Endothelial cell of umbilical vein (primary cell): Measurements from ENCODE around the gene SYTL2. TPM values are rescaled to one million over a fixed set of nuclear protein-coding genes. Genes with fewer than 3 reads are reported as not detected.

ENCODE experiments used
- BruUV-seq: library from RNA; stranded (reverse); fragments of 400-500 nt; replicated peaks from 2 replicates; lab custom pipeline; 2021; lab: Mats Ljungman, UMichigan
- CTCF ChIA-PET: fragments of 300-600, 350-600 bp; sonication (Branson Sonifier 250); formaldehyde crosslinking; loops from one replicate; lab custom pipeline; 2021; ENCODE audit warnings: antibody characterized with exemption, inconsistent platforms; lab: Charles Lee
- POLR2A ChIA-PET: fragments of 300-600, 350-600 bp; sonication (Branson Sonifier 250); formaldehyde crosslinking; loops from one replicate; lab custom pipeline; 2021; ENCODE audit warnings: antibody characterized with exemption, inconsistent platforms; lab: Charles Lee
- DNase-seq: peaks from one replicate; pipeline ENCODE4 v3.0.0-alpha.2; 2011; ENCODE audit warnings: low read depth, low spot score
- FAIRE-seq: peaks from 2 replicates; lab custom pipeline; 2011; peaks lifted over from hg19 to GRCh38; lab: Jason Lieb, UNC
- H2AFZ ChIP-seq: 2 replicates; pipeline ENCODE4 v1.6.0; 2012; ENCODE audit warnings: low read depth, low read length, control low read depth, inconsistent platforms
- H3K27ac ChIP-seq: 2 replicates; pipeline ENCODE4 v1.5.1; 2011; ENCODE audit warnings: low read depth, mild to moderate bottlenecking, control low read depth, low read length, moderate library complexity; ENCODE audit not compliant: insufficient read depth
- H3K27me3 ChIP-seq, 2 experiments: 2 replicates each; pipeline versions ENCODE4 v1.6.0 to v1.6.1; 2011; ENCODE audit warnings: low read length in 2 of 2, mixed read lengths in 1 of 2; ENCODE audit not compliant: control insufficient read depth in 2 of 2, insufficient read depth in 2 of 2
- H3K36me3 ChIP-seq, 2 experiments: 2 replicates in 1 of 2; 3 replicates in 1 of 2; pipeline ENCODE4 v1.5.1; 2011; ENCODE audit warnings: low read length in 2 of 2, mild to moderate bottlenecking in 1 of 2, moderate library complexity in 1 of 2; ENCODE audit not compliant: control insufficient read depth in 2 of 2, insufficient read depth in 2 of 2; ENCODE audit errors: extremely low read depth in 1 of 2
- H3K4me1 ChIP-seq: 3 replicates; pipeline ENCODE4 v1.5.1; 2011; ENCODE audit warnings: mild to moderate bottlenecking, low read length; ENCODE audit not compliant: control insufficient read depth, insufficient read depth; ENCODE audit errors: extremely low read depth
- H3K4me2 ChIP-seq: 2 replicates; pipeline ENCODE4 v1.6.1; 2011; ENCODE audit warnings: low read length, control low read depth, mixed read lengths; ENCODE audit not compliant: insufficient read depth
- H3K4me3 ChIP-seq, 3 experiments: fragments of 200-600 bp in 1 of 3; sonication (generic), shearing (Covaris generic) in 1 of 3; replicated peaks in 1 of 3; 2 replicates each; pipeline ENCODE4 v1.5.1; 2011 to 2016; ENCODE audit warnings: control low read depth in 3 of 3, low read length in 3 of 3, mild to moderate bottlenecking in 2 of 3, inconsistent platforms in 1 of 3, low read depth in 1 of 3, moderate library complexity in 1 of 3; ENCODE audit not compliant: insufficient read depth in 1 of 3
- H3K79me2 ChIP-seq: 2 replicates; pipeline ENCODE4 v1.6.0; 2012; ENCODE audit warnings: low read length, inconsistent platforms; ENCODE audit not compliant: control insufficient read depth, insufficient read depth
- H3K9ac ChIP-seq: replicated peaks from 2 replicates; pipeline ENCODE3; 2011; ENCODE audit warnings: low read length, control low read depth; ENCODE audit not compliant: insufficient read depth; ENCODE audit errors: extremely low read depth
- H3K9me1 ChIP-seq: replicated peaks from 3 replicates; pipeline ENCODE4 v1.6.0; 2011; ENCODE audit warnings: mild to moderate bottlenecking, low read length; ENCODE audit not compliant: control insufficient read depth, insufficient read depth; ENCODE audit errors: extremely low read depth
- H3K9me3 ChIP-seq: replicated peaks from 2 replicates; pipeline ENCODE4 v1.5.1; 2012; ENCODE audit warnings: low read length, inconsistent platforms; ENCODE audit not compliant: control insufficient read depth, insufficient read depth
- H4K20me1 ChIP-seq: replicated peaks from 2 replicates; pipeline ENCODE3; 2011; ENCODE audit warnings: mild to moderate bottlenecking, low read length; ENCODE audit not compliant: control insufficient read depth, insufficient read depth; ENCODE audit errors: extremely low read depth
- CTCF ChIP-seq, 2 donors: IDR thresholded peaks; 1 replicate in 1 of 2; 2 replicates in 1 of 2; pipeline ENCODE4 v1.5.1; 2011; ENCODE audit warnings: low read length in 2 of 2, mild to moderate bottlenecking in 2 of 2, moderate library complexity in 2 of 2, control low read depth in 1 of 2, inconsistent platforms in 1 of 2, low read depth in 1 of 2; ENCODE audit not compliant: insufficient read depth in 1 of 2; ENCODE audit errors: extremely low read depth in 1 of 2
- FOS ChIP-seq: IDR thresholded peaks from 2 replicates; pipeline ENCODE4 v1.6.1; 2011; ENCODE audit warnings: mild to moderate bottlenecking, low read length, moderate library complexity, borderline replicate concordance; ENCODE audit not compliant: insufficient read depth
- GATA2 ChIP-seq: IDR thresholded peaks from 2 replicates; pipeline ENCODE4 v1.7.0; 2011; ENCODE audit warnings: low read depth, mild to moderate bottlenecking, moderate library complexity, mixed read lengths, low read length; ENCODE audit not compliant: insufficient read length, insufficient read depth
- JUN ChIP-seq: IDR thresholded peaks from 2 replicates; pipeline ENCODE4 v1.6.1; 2011; ENCODE audit warnings: borderline replicate concordance, low read depth; ENCODE audit not compliant: insufficient read length, insufficient read depth
- MAX ChIP-seq: IDR thresholded peaks from 2 replicates; pipeline ENCODE4 v1.6.1; 2011; ENCODE audit not compliant: insufficient read depth, insufficient read length
- MYC ChIP-seq: IDR thresholded peaks from one replicate; pipeline ENCODE4 v1.6.1; 2011; ENCODE audit warnings: mild to moderate bottlenecking, low read depth, low read length
- POLR2A ChIP-seq: IDR thresholded peaks from 2 replicates; pipeline ENCODE4 v1.6.1; 2012; ENCODE audit warnings: low read depth, mild to moderate bottlenecking, control low read depth, low read length
- POLR2AphosphoS5 ChIP-seq: IDR thresholded peaks from 2 replicates; pipeline ENCODE4 v1.6.1; 2012; ENCODE audit warnings: low read depth, mild to moderate bottlenecking, control low read depth, low read length, moderate library complexity; ENCODE audit not compliant: insufficient read depth
- dilution Hi-C: fragments of 300-500 bp; cut with MboI; formaldehyde crosslinking; loops from one replicate; pipeline ENCODE4 v1.15.0; 2019; ENCODE audit warnings: low sequenced_read_pairs; ENCODE audit not compliant: extremely low pct_ligation_motif_present
- intact Hi-C: fragments of 100-400 bp; cut with micrococcal nuclease; formaldehyde crosslinking; loops from one replicate; pipeline ENCODE4 v1.10.0; 2022
- polyA plus RNA-seq, 4 experiments: library from polyadenylated mRNA; depleted of rRNA in 3 of 4; stranded (reverse) in 3 of 4; unstranded in 1 of 4; fragments of >200 nt; gene quantifications; 2 replicates each; pipeline versions ENCODE4 v1.2.1 to v1.2.3, GENCODE V29; 2011 to 2012; ENCODE audit warnings: missing spikeins in 1 of 4
- total RNA-seq: library from RNA; stranded (reverse); gene quantifications from 2 replicates; pipeline ENCODE4 v1.2.3, GENCODE V29; 2021

SYTL2 gene
- total and polyA plus RNA-seq, 2 donors (not counting 3 experiments of a cell fraction or from before 2014, with no cell fraction given), result 1.4 to 2.4 TPM

- DNase-seq, result no peak
Measured at GRCh38 chr11:85673393-85673792, 137.5 kb downstream of the SYTL2 start.

More at GRCh38 chr11:85673393-85673792, 137.5 kb downstream of the SYTL2 start:
- Histone ChIP-seq H2AFZ (no peak overlapping the region), H3K9me1 (no peaks in the 10 kb centered on the region), H3K9ac (no peak overlapping the region), H3K79me2 (no peaks in the 10 kb centered on the region), H3K4me1 (no peaks in the 10 kb centered on the region), H3K27me3 (peaks cover 21 to 36% of the 10 kb centered on the region in 2 experiments), H4K20me1 (no peaks in the 10 kb centered on the region), H3K4me3 (no peak overlapping the region), H3K9me3 (no peaks in the 10 kb centered on the region), H3K36me3 (no peaks in the 10 kb centered on the region), H3K4me2 (no peak overlapping the region), H3K27ac (no peak overlapping the region)
- ChIA-PET CTCF (interaction anchor here (1.4 kb wide), 2 partner anchors 11 to 68 kb away, joined by 3 read pairs; no protein-coding TSS in a partner anchor), POLR2A (no interaction called here)
- BruUV-seq, result no TSS peak
- intact Hi-C loops (no loop called here), dilution Hi-C loops (no loop called here)
- TF ChIP-seq GATA2, result no peak
- TF ChIP-seq JUN, result no peak
- TF ChIP-seq MAX, result no peak
- TF ChIP-seq POLR2AphosphoS5, result no peak
- TF ChIP-seq MYC, result no peak
- no peak for TF ChIP-seq FOS
- TF ChIP-seq POLR2A, result no peak
- TF ChIP-seq CTCF (IDR thresholded peaks at IDR 0.05; ENCODE audit: extremely low read depth in 1 of 2, insufficient read depth in 1 of 2, low read depth in 1 of 2, low read length in 2 of 2), result no peak
- FAIRE-seq, result no peak
